Measurements from ENCODE around the gene TMEM131.

- TF ChIP-seq CTCF (conservative IDR thresholded peaks at IDR 0.05) (no peak), ZFX (IDR thresholded peaks at IDR 0.05) (no peak)
These were observed 278.8 kb downstream of the TMEM131 start for GRCh38 chr2:97716695-97717612.
